Activated CD4-positive, alpha-beta memory T cell treated with anti-CD3 and anti-CD28 coated beads for 36 hours (primary cell): ENCODE results near the gene NTMT2. TPM values are rescaled to one million over a fixed set of nuclear protein-coding genes. Genes with fewer than 3 reads are reported as not detected.
"Not testable (repeated sequence)": the region's sequence is repeated elsewhere in the genome, so short reads cannot be mapped to it uniquely, and the experiment has no call there.

Experiments used
- CTCF ChIA-PET: fragments of 350-600 bp; sonication (Branson Sonifier 250); formaldehyde crosslinking; loops from one replicate; lab custom pipeline; 2021; ENCODE audit warnings: antibody characterized with exemption, inconsistent platforms; lab: Charles Lee
- POLR2A ChIA-PET: fragments of 350-600 bp; sonication (Branson Sonifier 250); formaldehyde crosslinking; loops from one replicate; lab custom pipeline; 2021; ENCODE audit warnings: antibody characterized with exemption; lab: Charles Lee
- DNase-seq: peaks from one replicate; pipeline ENCODE4 v3.0.0-alpha.2; 2020
- H3K27ac Mint-ChIP-seq: one replicate; pipeline ENCODE4 v1.8.0; 2021; ENCODE audit warnings: mixed read lengths
- H3K27me3 Mint-ChIP-seq: one replicate; pipeline ENCODE4 v1.8.0; 2021; ENCODE audit warnings: mixed read lengths
- H3K36me3 Mint-ChIP-seq: one replicate; pipeline ENCODE4 v1.8.0; 2021; ENCODE audit warnings: mixed read lengths
- H3K4me1 Mint-ChIP-seq: one replicate; pipeline ENCODE4 v1.8.0; 2021; ENCODE audit warnings: low read depth, mixed read lengths
- H3K4me3 Mint-ChIP-seq: one replicate; pipeline ENCODE4 v1.8.0; 2021; ENCODE audit warnings: mild to moderate bottlenecking, mixed read lengths
- H3K9me3 Mint-ChIP-seq: one replicate; pipeline ENCODE4 v1.8.0; 2021; ENCODE audit warnings: mixed read lengths
- intact Hi-C: fragments of 100-400 bp; cut with micrococcal nuclease; formaldehyde crosslinking; loops from one replicate; pipeline ENCODE4 v1.15.1; 2023
- total RNA-seq, 2 experiments: library from RNA; stranded (reverse); gene quantifications; one replicate each; pipeline ENCODE4 v1.2.3, GENCODE V29; 2021

The NTMT2 gene
- total RNA-seq = not detected

GRCh38 chr1:170145770-170146676 is at the start of gene NTMT2:
TSS of gene NTMT2 (plus strand) at chr1:170145959. CDS start at chr1:170146108, 149 bp downstream.
- H3K36me3 Mint-ChIP-seq = no peaks in the 10 kb centered on the region
- peaks cover 7% of the 10 kb centered on the region for H3K9me3 Mint-ChIP-seq
- H3K4me3 Mint-ChIP-seq = no peak within 1 kb of the TSS
- ChIA-PET POLR2A (interaction anchor here (0.5 kb wide), 1 partner anchor 13 kb away, joined by 5 read pairs; no protein-coding TSS in a partner anchor), CTCF (no interaction called here)
- DNase-seq = no peak
- intact Hi-C loops = no loop called here
- H3K27me3 Mint-ChIP-seq = peaks cover 16% of the 10 kb centered on the region
- H3K4me1 Mint-ChIP-seq = no peaks in the 10 kb centered on the region
- H3K27ac Mint-ChIP-seq = no peak within 1 kb of the TSS

- H3K27ac Mint-ChIP-seq = no peak overlapping the region
- peaks cover 15% of the 10 kb centered on the region for H3K27me3 Mint-ChIP-seq
- no peak overlapping the region for H3K4me3 Mint-ChIP-seq
- ChIA-PET POLR2A (no interaction called here), CTCF (no interaction called here)
- DNase-seq = no peak
- H3K4me1 Mint-ChIP-seq = no peaks in the 10 kb centered on the region
- peaks cover 14% of the 10 kb centered on the region for H3K9me3 Mint-ChIP-seq
- peaks cover 2% of the 10 kb centered on the region for H3K36me3 Mint-ChIP-seq
- intact Hi-C loops = no loop called here
Measured at GRCh38 chr1:170095976-170096748, 49.6 kb upstream of the NTMT2 start.

GRCh38 chr1:170096806-170097340 is 48.9 kb upstream of the NTMT2 start:
- no peak overlapping the region for H3K4me3 Mint-ChIP-seq
- no peaks in the 10 kb centered on the region for H3K36me3 Mint-ChIP-seq
- H3K27ac Mint-ChIP-seq = no peak overlapping the region
- POLR2A ChIA-PET = no interaction called here
- H3K4me1 Mint-ChIP-seq = no peaks in the 10 kb centered on the region
- DNase-seq = no peak
- intact Hi-C loops = no loop called here
- H3K9me3 Mint-ChIP-seq = peaks cover 10% of the 10 kb centered on the region
- CTCF ChIA-PET = interaction anchor here (0.7 kb wide), 1 partner anchor 802 kb away, joined by 3 read pairs; no protein-coding TSS in a partner anchor
- H3K27me3 Mint-ChIP-seq = peaks cover 15% of the 10 kb centered on the region

GRCh38 chr1:170097449-170097948 is 48.3 kb upstream of the NTMT2 start:
- H3K27me3 Mint-ChIP-seq = peaks cover 15% of the 10 kb centered on the region
- H3K36me3 Mint-ChIP-seq = no peaks in the 10 kb centered on the region
- intact Hi-C loops = no loop called here
- H3K4me1 Mint-ChIP-seq = no peaks in the 10 kb centered on the region
- ChIA-PET POLR2A (no interaction called here), CTCF (interaction anchor here (0.7 kb wide), 1 partner anchor 802 kb away, joined by 3 read pairs; no protein-coding TSS in a partner anchor)
- H3K4me3 Mint-ChIP-seq = no peak overlapping the region
- H3K27ac Mint-ChIP-seq = no peak overlapping the region
- H3K9me3 Mint-ChIP-seq = peaks cover 10% of the 10 kb centered on the region
- DNase-seq = no peak

GRCh38 chr1:170113140-170113539 is 32.6 kb upstream of the NTMT2 start:
- H3K4me3 Mint-ChIP-seq, intact Hi-C loops, H3K4me1 Mint-ChIP-seq, H3K36me3 Mint-ChIP-seq, H3K9me3 Mint-ChIP-seq, DNase-seq, CTCF ChIA-PET, H3K27ac Mint-ChIP-seq, POLR2A ChIA-PET: not testable (repeated sequence)
- H3K27me3 Mint-ChIP-seq = peaks cover 18% of the 10 kb centered on the region

- no peak for DNase-seq
- intact Hi-C loops = no loop called here
- POLR2A ChIA-PET = no interaction called here
- Mint-ChIP-seq H3K9me3 (no peaks in the 10 kb centered on the region), H3K36me3 (no peaks in the 10 kb centered on the region), H3K27me3 (peaks cover 21% of the 10 kb centered on the region), H3K4me3 (no peak overlapping the region), H3K4me1 (no peaks in the 10 kb centered on the region), H3K27ac (no peak overlapping the region)
- CTCF ChIA-PET = no interaction called here
Measured at GRCh38 chr1:170114906-170115305, 30.9 kb upstream of the NTMT2 start.

GRCh38 chr1:170122366-170122765 is 23.4 kb upstream of the NTMT2 start:
- DNase-seq = no peak
- intact Hi-C loops = no loop called here
- Mint-ChIP-seq H3K27me3 (peaks cover 3% of the 10 kb centered on the region), H3K9me3 (peaks cover 6% of the 10 kb centered on the region), H3K4me3 (no peak overlapping the region), H3K36me3 (no peaks in the 10 kb centered on the region), H3K4me1 (no peaks in the 10 kb centered on the region), H3K27ac (no peak overlapping the region)
- CTCF ChIA-PET = no interaction called here
- POLR2A ChIA-PET = no interaction called here

GRCh38 chr1:170125269-170125668 is 20.5 kb upstream of the NTMT2 start:
- CTCF ChIA-PET = interaction anchor here (0.6 kb wide), 1 partner anchor 152 kb away, joined by 3 read pairs; no protein-coding TSS in a partner anchor
- DNase-seq = no peak
- H3K4me3 Mint-ChIP-seq = no peak overlapping the region
- intact Hi-C loops = no loop called here
- H3K4me1 Mint-ChIP-seq = no peaks in the 10 kb centered on the region
- POLR2A ChIA-PET = no interaction called here
- no peaks in the 10 kb centered on the region for H3K36me3 Mint-ChIP-seq
- peaks cover 6% of the 10 kb centered on the region for H3K9me3 Mint-ChIP-seq
- H3K27me3 Mint-ChIP-seq = no peaks in the 10 kb centered on the region
- no peak overlapping the region for H3K27ac Mint-ChIP-seq

GRCh38 chr1:170126696-170127095 is 19.1 kb upstream of the NTMT2 start:
- intact Hi-C loops = no loop called here
- no peak overlapping the region for H3K27ac Mint-ChIP-seq
- no peak overlapping the region for H3K4me3 Mint-ChIP-seq
- CTCF ChIA-PET = no interaction called here
- POLR2A ChIA-PET = no interaction called here
- no peaks in the 10 kb centered on the region for H3K27me3 Mint-ChIP-seq
- peaks cover 6% of the 10 kb centered on the region for H3K9me3 Mint-ChIP-seq
- no peaks in the 10 kb centered on the region for H3K36me3 Mint-ChIP-seq
- no peaks in the 10 kb centered on the region for H3K4me1 Mint-ChIP-seq
- peak; percentile 10 for DNase-seq

DNA sequence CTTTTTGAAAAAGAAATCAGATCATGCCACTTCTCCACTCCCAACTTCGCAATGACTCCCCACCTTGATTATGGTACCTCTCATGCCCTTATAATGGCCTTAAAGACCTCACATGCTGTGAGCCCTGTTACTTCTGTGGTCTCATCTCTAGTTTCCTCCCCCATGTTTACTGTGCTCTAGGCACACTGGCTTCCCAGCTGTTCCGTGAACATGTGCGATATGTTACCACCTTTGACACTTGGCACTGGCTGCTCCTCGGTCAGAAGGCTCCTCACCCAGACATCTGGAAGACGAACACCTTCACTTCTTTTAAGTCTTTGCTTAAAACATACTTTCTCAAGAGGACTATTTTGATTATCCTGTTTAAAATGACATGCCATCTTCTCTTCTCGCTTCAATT is 14.3 kb upstream of the NTMT2 start:
- no peak for DNase-seq
- Mint-ChIP-seq H3K27ac (no peak overlapping the region), H3K4me1 (no peaks in the 10 kb centered on the region), H3K9me3 (no peaks in the 10 kb centered on the region), H3K36me3 (no peaks in the 10 kb centered on the region), H3K4me3 (no peak overlapping the region), H3K27me3 (no peaks in the 10 kb centered on the region)
- ChIA-PET CTCF (no interaction called here), POLR2A (no interaction called here)
- intact Hi-C loops = no loop called here

GRCh38 chr1:170131984-170132383 is 13.8 kb upstream of the NTMT2 start:
- ChIA-PET POLR2A (no interaction called here), CTCF (no interaction called here)
- H3K36me3 Mint-ChIP-seq = no peaks in the 10 kb centered on the region
- H3K27me3 Mint-ChIP-seq = no peaks in the 10 kb centered on the region
- no peaks in the 10 kb centered on the region for H3K9me3 Mint-ChIP-seq
- intact Hi-C loops = no loop called here
- H3K4me1 Mint-ChIP-seq = no peaks in the 10 kb centered on the region
- no peak overlapping the region for H3K4me3 Mint-ChIP-seq
- H3K27ac Mint-ChIP-seq = no peak overlapping the region
- no peak for DNase-seq
